H9 (cell line): ENCODE data around the gene SLC35F6. TPM values are rescaled to one million over a fixed set of nuclear protein-coding genes. Genes with fewer than 3 reads are reported as not detected.

Source experiments
- DNase-seq: peaks from one replicate; pipeline ENCODE4 v3.0.0-alpha.2; 2017
- H2AFZ ChIP-seq: one replicate; pipeline ENCODE4 v1.6.1; 2013; ENCODE audit warnings: mild to moderate bottlenecking, low read length, control low read depth, moderate library complexity
- H2AK5ac ChIP-seq: 2 replicates; pipeline ENCODE4 v1.6.1; 2013; ENCODE audit warnings: low read length, control low read depth, mixed read lengths; ENCODE audit not compliant: insufficient read length
- H2BK120ac ChIP-seq: one replicate; pipeline ENCODE4 v1.6.1; 2013; ENCODE audit warnings: low read depth, mild to moderate bottlenecking, low read length, control low read depth, inconsistent platforms; ENCODE audit not compliant: poor library complexity, severe bottlenecking
- H2BK12ac ChIP-seq: 2 replicates; pipeline ENCODE4 v1.6.1; 2013; ENCODE audit warnings: low read length, control low read depth, mixed read lengths, low read depth; ENCODE audit not compliant: insufficient read length
- H2BK15ac ChIP-seq: 2 replicates; pipeline ENCODE4 v1.6.1; 2013; ENCODE audit warnings: low read depth, low read length, control low read depth
- H2BK20ac ChIP-seq: one replicate; pipeline ENCODE4 v1.6.1; 2013; ENCODE audit warnings: low read depth, mild to moderate bottlenecking, low read length, control low read depth, inconsistent platforms; ENCODE audit not compliant: poor library complexity, severe bottlenecking
- H2BK5ac ChIP-seq: 2 replicates; pipeline ENCODE4 v1.6.1; 2013; ENCODE audit warnings: low read length, control low read depth, mixed read lengths; ENCODE audit not compliant: insufficient read length
- H3K14ac ChIP-seq: 2 replicates; pipeline ENCODE4 v1.6.1; 2013; ENCODE audit warnings: low read length, control low read depth; ENCODE audit not compliant: insufficient read depth
- H3K18ac ChIP-seq: 2 replicates; pipeline ENCODE4 v1.6.1; 2013; ENCODE audit warnings: low read depth, mild to moderate bottlenecking, mixed read lengths, low read length, control low read depth; ENCODE audit not compliant: insufficient read length
- H3K23ac ChIP-seq: 2 replicates; pipeline ENCODE4 v1.6.1; 2013; ENCODE audit warnings: low read length, control low read depth, mixed read lengths, low read depth; ENCODE audit not compliant: insufficient read length
- H3K23me2 ChIP-seq: 2 replicates; pipeline ENCODE4 v1.6.1; 2013; ENCODE audit warnings: low read depth, mild to moderate bottlenecking, mixed read lengths, low read length, control low read depth; ENCODE audit not compliant: insufficient read length, poor library complexity, severe bottlenecking
- H3K27ac ChIP-seq: 2 replicates; pipeline ENCODE4 v1.5.1; 2013; ENCODE audit warnings: low read length, control low read depth, mixed read lengths, low read depth; ENCODE audit not compliant: insufficient read length
- H3K27me3 ChIP-seq: 2 replicates; pipeline ENCODE4 v1.6.1; 2013; ENCODE audit warnings: low read length, control low read depth, inconsistent platforms; ENCODE audit not compliant: insufficient read depth
- H3K4ac ChIP-seq: 2 replicates; pipeline ENCODE4 v1.6.1; 2013; ENCODE audit warnings: low read depth, mild to moderate bottlenecking, control low read depth, inconsistent platforms, low read length, moderate library complexity
- H3K4me1 ChIP-seq: 2 replicates; pipeline ENCODE4 v1.6.1; 2013; ENCODE audit warnings: low read length, control low read depth, inconsistent platforms; ENCODE audit not compliant: insufficient read depth
- H3K4me2 ChIP-seq: 2 replicates; pipeline ENCODE4 v1.6.1; 2013; ENCODE audit warnings: low read length, control low read depth, mixed read lengths; ENCODE audit not compliant: insufficient read length, insufficient read depth
- H3K56ac ChIP-seq: 2 replicates; pipeline ENCODE4 v1.6.1; 2013; ENCODE audit warnings: low read depth, mild to moderate bottlenecking, mixed read lengths, low read length, control low read depth; ENCODE audit not compliant: insufficient read length
- H3K79me1 ChIP-seq: 2 replicates; pipeline ENCODE4 v1.6.1; 2013; ENCODE audit warnings: low read depth, mild to moderate bottlenecking, moderate library complexity, low read length, control low read depth, inconsistent platforms; ENCODE audit not compliant: insufficient read depth, poor library complexity, severe bottlenecking
- H3K79me2 ChIP-seq: 2 replicates; pipeline ENCODE4 v1.6.1; 2013; ENCODE audit warnings: low read length, control low read depth, inconsistent platforms; ENCODE audit not compliant: insufficient read depth
- H3K9ac ChIP-seq: 2 replicates; pipeline ENCODE4 v1.6.1; 2013; ENCODE audit warnings: low read length, control low read depth, mixed read lengths; ENCODE audit not compliant: insufficient read length; ENCODE audit errors: extremely low read depth
- H3K9me3 ChIP-seq: one replicate; pipeline ENCODE4 v1.6.1; 2013; ENCODE audit warnings: low read depth, low read length, inconsistent platforms; ENCODE audit not compliant: control insufficient read depth
- H3T11ph ChIP-seq: one replicate; pipeline ENCODE4 v1.6.1; 2013; ENCODE audit warnings: mild to moderate bottlenecking, low read length, control low read depth, inconsistent platforms
- H4K20me1 ChIP-seq: one replicate; pipeline ENCODE4 v1.6.1; 2013; ENCODE audit not compliant: control insufficient read depth, insufficient read length, insufficient read depth
- H4K5ac ChIP-seq: 2 replicates; pipeline ENCODE4 v1.6.1; 2013; ENCODE audit warnings: low read depth, mild to moderate bottlenecking, mixed read lengths, low read length, control low read depth; ENCODE audit not compliant: insufficient read length
- H4K8ac ChIP-seq: replicated peaks from 2 replicates; pipeline ENCODE4 v1.6.1; 2013; ENCODE audit warnings: low read length, control low read depth, mixed read lengths, low read depth; ENCODE audit not compliant: insufficient read length
- H4K91ac ChIP-seq: 2 replicates; pipeline ENCODE4 v1.6.1; 2013; ENCODE audit warnings: low read depth, mild to moderate bottlenecking, moderate library complexity, mixed read lengths, low read length, control low read depth; ENCODE audit not compliant: insufficient read length
- H3K27ac Mint-ChIP-seq, 3 experiments: 2 replicates in 2 of 3; 3 replicates in 1 of 3; pipeline ENCODE4 v1.8.0; 2020 to 2021; ENCODE audit warnings: mixed read lengths in 3 of 3, mild to moderate bottlenecking in 1 of 3, moderate library complexity in 1 of 3
- H3K27me3 Mint-ChIP-seq: 2 replicates; pipeline ENCODE4 v1.8.0; 2021; ENCODE audit warnings: low read depth, mild to moderate bottlenecking, moderate library complexity, mixed read lengths
- H3K36me3 Mint-ChIP-seq, 3 experiments: 2 replicates in 2 of 3; 3 replicates in 1 of 3; pipeline ENCODE4 v1.8.0; 2020 to 2021; ENCODE audit warnings: low read depth in 3 of 3, mixed read lengths in 3 of 3; ENCODE audit not compliant: insufficient read depth in 1 of 3
- H3K4me1 Mint-ChIP-seq, 2 experiments: 2 replicates each; pipeline ENCODE4 v1.8.0; 2020; ENCODE audit warnings: mixed read lengths in 2 of 2
- H3K4me3 Mint-ChIP-seq, 2 experiments: 2 replicates in 1 of 2; 3 replicates in 1 of 2; pipeline ENCODE4 v1.8.0; 2020 to 2021; ENCODE audit warnings: mild to moderate bottlenecking in 2 of 2, mixed read lengths in 2 of 2, moderate library complexity in 1 of 2
- H3K9me3 Mint-ChIP-seq, 2 experiments: 2 replicates in 1 of 2; 3 replicates in 1 of 2; pipeline ENCODE4 v1.8.0; 2020; ENCODE audit warnings: mild to moderate bottlenecking in 2 of 2, mixed read lengths in 2 of 2, moderate library complexity in 1 of 2
- WGBS: extraction: QIAGEN DNeasy Blood & Tissue Kit; methylation state at CpG from one replicate; pipeline ENCODE4 v1.1.7; 2013; ENCODE audit warnings: missing lambda C conversion rate, low lambda C conversion rate, mixed read lengths; ENCODE audit not compliant: insufficient read length; ENCODE audit errors: extremely low coverage; 5-methylcytosine and 5-hydroxymethylcytosine counted together
- total RNA-seq: library from RNA; stranded (reverse); gene quantifications from 2 replicates; pipeline ENCODE4 v1.2.1, GENCODE V29; 2021
- TF ChIP-seq, protein P1 (sequence below): fragments of 200-600 bp; sonication (generic); conservative IDR thresholded peaks from 3 replicates; pipeline ENCODE4 v1.8.0; 2021; ENCODE audit warnings: antibody characterized with exemption, mild to moderate bottlenecking

Gene SLC35F6
- total RNA-seq, 1 experiment from 2014 or later, result 15.7 TPM

DNA sequence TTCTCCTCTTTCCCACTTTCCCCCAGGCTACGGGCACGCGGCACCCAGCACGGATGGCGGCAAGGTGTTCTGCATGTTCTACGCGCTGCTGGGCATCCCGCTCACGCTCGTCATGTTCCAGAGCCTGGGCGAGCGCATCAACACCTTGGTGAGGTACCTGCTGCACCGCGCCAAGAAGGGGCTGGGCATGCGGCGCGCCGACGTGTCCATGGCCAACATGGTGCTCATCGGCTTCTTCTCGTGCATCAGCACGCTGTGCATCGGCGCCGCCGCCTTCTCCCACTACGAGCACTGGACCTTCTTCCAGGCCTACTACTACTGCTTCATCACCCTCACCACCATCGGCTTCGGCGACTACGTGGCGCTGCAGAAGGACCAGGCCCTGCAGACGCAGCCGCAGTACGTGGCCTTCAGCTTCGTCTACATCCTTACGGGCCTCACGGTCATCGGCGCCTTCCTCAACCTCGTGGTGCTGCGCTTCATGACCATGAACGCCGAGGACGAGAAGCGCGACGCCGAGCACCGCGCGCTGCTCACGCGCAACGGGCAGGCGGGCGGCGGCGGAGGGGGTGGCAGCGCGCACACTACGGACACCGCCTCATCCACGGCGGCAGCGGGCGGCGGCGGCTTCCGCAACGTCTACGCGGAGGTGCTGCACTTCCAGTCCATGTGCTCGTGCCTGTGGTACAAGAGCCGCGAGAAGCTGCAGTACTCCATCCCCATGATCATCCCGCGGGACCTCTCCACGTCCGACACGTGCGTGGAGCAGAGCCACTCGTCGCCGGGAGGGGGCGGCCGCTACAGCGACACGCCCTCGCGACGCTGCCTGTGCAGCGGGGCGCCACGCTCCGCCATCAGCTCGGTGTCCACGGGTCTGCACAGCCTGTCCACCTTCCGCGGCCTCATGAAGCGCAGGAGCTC lies 36.2 kb upstream of the SLC35F6 start:
- H3K9me3 ChIP-seq, result no peaks in the 10 kb centered on the region
- H3K27me3 Mint-ChIP-seq, result peaks cover 2% of the 10 kb centered on the region

More for the DNA sequence above, 36.2 kb upstream of the SLC35F6 start:
- Histone ChIP-seq H3K18ac (no peak overlapping the region), H3K9ac (no peak overlapping the region), H3K14ac (no peak overlapping the region; the same call in 1 of the 2 replicates), H2BK15ac (no peak overlapping the region), H3K4ac (no peak overlapping the region), H2BK5ac (no peak overlapping the region), H2BK20ac (no peak overlapping the region), H2BK12ac (no peak overlapping the region), H3K27ac (no peak overlapping the region), H3K56ac (no peak overlapping the region), H2AK5ac (no peak overlapping the region), H3K23me2 (no peaks in the 10 kb centered on the region), H4K91ac (no peak overlapping the region), H4K8ac (no peak overlapping the region), H3K27me3 (no peaks in the 10 kb centered on the region), H3K79me1 (no peaks in the 10 kb centered on the region), H3K79me2 (no peaks in the 10 kb centered on the region), H2BK120ac (no peak overlapping the region), H3K23ac (no peak overlapping the region), H3K4me1 (no peaks in the 10 kb centered on the region), H4K5ac (no peak overlapping the region), H2AFZ (no peak overlapping the region), H3K4me2 (no peak overlapping the region), H3T11ph (no peak overlapping the region), H4K20me1 (no peaks in the 10 kb centered on the region)
- H3K4me3 Mint-ChIP-seq, result no peak overlapping the region
- H3K27ac Mint-ChIP-seq, result no peak overlapping the region
- TF ChIP-seq, protein P1, sequence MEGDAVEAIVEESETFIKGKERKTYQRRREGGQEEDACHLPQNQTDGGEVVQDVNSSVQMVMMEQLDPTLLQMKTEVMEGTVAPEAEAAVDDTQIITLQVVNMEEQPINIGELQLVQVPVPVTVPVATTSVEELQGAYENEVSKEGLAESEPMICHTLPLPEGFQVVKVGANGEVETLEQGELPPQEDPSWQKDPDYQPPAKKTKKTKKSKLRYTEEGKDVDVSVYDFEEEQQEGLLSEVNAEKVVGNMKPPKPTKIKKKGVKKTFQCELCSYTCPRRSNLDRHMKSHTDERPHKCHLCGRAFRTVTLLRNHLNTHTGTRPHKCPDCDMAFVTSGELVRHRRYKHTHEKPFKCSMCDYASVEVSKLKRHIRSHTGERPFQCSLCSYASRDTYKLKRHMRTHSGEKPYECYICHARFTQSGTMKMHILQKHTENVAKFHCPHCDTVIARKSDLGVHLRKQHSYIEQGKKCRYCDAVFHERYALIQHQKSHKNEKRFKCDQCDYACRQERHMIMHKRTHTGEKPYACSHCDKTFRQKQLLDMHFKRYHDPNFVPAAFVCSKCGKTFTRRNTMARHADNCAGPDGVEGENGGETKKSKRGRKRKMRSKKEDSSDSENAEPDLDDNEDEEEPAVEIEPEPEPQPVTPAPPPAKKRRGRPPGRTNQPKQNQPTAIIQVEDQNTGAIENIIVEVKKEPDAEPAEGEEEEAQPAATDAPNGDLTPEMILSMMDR, result peak; percentile 17; the same call in 1 of the 3 replicates
- no CpG with 5 or more reads among the region's 101 CpGs for WGBS
- DNase-seq, result peak; percentile 49
- H3K9me3 Mint-ChIP-seq, result no peaks in the 10 kb centered on the region
- no peaks in the 10 kb centered on the region; a peak in 1 of 7 replicates for H3K36me3 Mint-ChIP-seq
- H3K4me1 Mint-ChIP-seq, result peaks cover 0 to 3% of the 10 kb centered on the region in 2 experiments; a peak in 1 of 4 replicates
